Measurements from ENCODE around the gene UNKL.

DNA sequence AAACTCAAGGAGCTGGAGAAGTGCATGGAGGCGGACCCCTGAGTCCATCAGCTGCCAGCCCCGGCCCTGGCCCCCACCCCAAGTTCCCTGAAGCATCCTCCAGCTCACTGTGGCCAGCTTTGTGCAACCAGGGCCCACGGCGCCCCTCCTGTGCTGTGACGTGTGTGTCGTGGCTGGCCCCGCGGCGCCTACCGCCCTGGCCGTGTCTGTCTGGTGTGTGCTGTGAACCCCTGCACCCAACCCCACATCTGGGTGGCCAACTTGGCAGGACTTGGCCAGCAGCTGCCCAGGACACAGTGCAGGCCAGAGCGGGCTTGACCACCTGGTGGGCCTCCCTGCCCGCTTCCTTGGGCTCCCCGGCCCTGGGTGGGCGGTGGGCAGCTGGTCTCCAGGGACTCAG, 66.1 kb downstream of the UNKL start:
- TF ChIP-seq, protein P1, sequence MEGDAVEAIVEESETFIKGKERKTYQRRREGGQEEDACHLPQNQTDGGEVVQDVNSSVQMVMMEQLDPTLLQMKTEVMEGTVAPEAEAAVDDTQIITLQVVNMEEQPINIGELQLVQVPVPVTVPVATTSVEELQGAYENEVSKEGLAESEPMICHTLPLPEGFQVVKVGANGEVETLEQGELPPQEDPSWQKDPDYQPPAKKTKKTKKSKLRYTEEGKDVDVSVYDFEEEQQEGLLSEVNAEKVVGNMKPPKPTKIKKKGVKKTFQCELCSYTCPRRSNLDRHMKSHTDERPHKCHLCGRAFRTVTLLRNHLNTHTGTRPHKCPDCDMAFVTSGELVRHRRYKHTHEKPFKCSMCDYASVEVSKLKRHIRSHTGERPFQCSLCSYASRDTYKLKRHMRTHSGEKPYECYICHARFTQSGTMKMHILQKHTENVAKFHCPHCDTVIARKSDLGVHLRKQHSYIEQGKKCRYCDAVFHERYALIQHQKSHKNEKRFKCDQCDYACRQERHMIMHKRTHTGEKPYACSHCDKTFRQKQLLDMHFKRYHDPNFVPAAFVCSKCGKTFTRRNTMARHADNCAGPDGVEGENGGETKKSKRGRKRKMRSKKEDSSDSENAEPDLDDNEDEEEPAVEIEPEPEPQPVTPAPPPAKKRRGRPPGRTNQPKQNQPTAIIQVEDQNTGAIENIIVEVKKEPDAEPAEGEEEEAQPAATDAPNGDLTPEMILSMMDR (IDR thresholded peaks at IDR 0.05 in 4 of 5, conservative IDR thresholded peaks at IDR 0.05 in 1 of 5), result no peak
- no peak for TF ChIP-seq POLR2A (IDR thresholded peaks at IDR 0.05)
